D341Med (cell line): ENCODE measurements around the gene GGN.
"Not testable (repeated sequence)": the region's sequence is repeated elsewhere in the genome, so short reads cannot be mapped to it uniquely, and the experiment has no call there.

Experiments
- DNase-seq: peaks from one replicate; pipeline ENCODE4 v3.0.0; 2012; ENCODE audit warnings: low spot score

GGN gene

GRCh38 chr19:38386300-38386970 is 1.4 kb downstream of the GGN start:
- DNase-seq, result no peak

DNA sequence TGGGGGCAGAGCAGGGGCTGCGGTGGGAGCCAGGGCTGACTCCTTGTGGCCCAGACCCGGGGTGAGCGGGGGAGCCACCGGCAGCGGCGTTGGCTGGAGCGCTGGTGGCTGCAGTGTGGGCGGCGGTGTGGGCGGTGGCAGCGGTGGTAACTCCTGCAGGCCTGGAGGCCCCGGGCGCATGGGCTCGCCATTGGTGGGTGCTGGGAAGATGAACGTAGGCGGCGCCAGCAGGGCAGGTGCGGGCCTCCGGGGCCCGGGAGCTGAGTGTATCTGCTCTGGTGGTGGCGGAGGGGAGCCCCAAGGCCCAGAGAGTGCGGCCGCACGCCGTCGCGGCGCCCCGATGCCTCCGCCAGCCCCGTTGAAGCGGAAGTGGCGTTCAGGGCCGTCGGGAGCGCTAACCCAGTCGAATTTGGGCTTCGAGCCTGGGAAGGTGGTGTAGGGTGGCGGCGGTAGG is 2.0 kb downstream of the GGN start:
- no peak for DNase-seq

DNA sequence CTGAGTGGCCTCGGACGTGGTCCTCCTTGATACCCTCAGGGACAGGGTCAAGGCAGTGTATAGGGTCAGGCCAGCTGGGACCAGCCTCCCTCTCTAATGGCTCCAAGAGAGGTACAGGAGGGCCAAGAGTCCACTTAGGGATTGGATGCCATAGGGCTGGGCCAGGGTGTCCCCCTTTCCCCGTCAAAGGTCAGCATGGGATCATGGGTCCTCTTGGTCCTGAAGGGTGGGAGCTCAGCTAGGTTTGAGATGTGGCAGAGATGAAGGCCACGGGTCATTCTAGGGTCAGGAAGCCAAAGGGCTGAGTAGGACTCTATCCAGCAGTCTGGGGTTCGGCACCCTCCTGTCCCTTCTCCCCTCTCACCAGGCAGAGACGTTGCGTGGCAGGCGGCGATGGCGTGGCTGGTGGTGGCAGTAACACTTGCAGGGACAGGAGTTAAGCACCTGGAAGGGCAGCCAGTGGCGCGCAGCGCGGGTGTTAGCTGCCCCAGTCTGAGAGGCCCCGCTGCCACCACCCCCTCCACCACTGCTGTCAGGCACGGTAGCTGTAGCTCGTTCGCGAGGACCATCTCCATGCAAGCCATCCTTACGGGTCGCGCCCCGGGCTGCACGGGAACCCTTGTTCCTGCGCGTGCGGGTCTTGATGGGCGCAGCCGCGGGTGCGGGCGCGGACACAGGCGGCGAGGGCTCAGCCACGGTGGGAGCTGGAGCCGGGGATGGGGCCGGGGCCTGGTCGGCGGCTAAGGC is 2.6 kb downstream of the GGN start:
- no peak for DNase-seq

DNA sequence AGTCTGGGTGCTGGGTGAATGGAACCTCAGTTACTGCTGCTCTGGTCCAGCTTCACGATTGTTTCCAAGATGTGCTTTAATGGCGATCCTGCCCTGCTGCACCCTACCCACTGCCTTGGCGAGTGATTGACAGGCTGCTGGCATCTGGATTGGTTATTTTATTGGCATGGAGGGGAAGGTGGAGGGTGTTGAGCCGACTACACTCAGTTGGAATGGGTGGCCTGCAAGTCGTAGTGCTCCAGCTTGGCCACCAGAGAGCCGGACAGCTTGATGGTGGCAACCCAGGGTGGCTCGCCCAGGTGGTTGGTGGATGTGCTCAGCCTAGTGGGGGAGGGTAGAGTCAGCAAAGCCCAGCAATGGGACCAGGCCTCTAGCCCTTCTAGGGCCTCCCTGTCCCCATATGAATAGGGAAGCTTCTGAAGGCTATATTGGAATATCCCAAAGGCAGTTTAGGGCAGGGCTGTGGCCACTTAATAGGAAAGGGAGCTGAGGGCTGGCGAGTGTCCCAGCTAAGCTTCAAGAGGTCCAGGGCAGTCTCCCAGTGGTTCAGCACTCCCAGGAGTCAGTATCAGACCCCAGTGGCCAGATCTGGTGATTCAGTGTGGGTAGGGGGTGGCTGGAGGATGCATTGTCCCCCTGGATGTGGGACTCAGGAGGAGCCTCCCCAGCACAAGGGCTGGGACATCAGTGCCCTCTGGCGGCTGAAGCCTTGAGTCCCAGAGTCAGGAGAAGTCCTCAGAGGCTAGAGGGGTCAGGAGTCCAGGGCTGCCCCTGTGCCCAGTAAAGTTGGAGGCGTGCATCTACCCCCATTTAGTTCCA is 3.4 kb downstream of the GGN start:
- no peak for DNase-seq

DNA sequence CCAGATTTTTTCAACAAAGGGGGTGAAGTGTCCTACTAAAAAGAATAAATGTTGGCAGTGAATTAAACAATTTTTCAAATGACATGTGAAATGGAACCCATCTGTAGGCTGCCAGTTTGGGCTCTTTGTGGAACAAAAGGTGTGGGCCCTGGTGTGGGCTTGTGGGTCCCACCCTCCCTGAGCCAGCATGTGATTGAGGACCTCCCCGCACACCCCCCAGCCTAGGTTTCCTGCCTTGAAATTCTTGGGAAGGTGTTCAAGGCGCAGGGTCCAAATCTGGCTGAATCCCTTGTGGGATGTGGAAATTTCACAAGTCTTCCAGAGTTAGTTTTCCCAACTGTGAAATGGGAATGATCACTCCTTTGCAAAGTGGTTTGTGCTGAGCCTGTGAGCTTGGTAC is 4.1 kb downstream of the GGN start:
- DNase-seq, result no peak

DNA sequence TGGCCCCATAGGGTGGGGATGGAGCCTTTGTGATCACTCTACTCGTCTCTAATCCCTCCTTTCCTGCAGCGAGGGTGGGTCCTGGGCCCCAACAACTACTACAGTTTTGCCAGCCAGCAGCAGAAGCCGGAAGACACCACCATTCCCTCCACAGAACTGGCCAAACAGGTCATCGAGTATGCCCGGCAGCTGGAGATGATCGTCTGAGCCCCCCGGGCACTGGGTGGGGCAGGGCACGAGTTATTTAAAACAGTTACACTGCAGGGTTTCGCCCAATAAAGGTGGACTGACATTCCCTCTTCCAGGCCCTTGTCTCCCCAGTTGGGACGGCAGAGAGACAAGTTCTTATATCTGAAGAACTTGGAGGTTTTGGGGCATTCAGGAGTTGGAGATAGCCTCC is 4.7 kb downstream of the GGN start:
- DNase-seq, result no peak

DNA sequence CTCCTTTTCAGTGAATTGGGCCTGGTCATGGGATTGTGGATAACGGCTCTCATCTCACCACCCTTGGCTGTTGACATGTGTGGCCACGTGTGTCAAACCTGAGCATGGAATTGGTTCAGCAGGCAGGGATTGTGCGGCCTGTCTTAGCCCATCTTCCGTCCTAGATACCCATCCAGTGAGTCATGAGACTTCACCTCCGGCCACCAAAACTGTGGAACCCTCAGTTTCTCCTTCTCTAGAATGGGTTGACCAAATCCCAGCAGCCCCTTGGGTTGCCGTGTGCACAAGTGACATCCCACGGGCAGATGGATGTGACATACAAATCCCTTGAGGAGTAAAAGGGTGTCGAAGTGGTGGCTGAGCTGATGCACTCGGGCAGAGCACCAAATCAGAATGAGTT is 6.7 kb downstream of the GGN start:
- no peak for DNase-seq

GRCh38 chr19:38378866-38379265 is 9.0 kb downstream of the GGN start:
- no peak for DNase-seq

- no peak for DNase-seq
Measured at GRCh38 chr19:38377052-38377451, 10.8 kb downstream of the GGN start.

- no peak for DNase-seq
Measured at GRCh38 chr19:38376576-38376975, 11.3 kb downstream of the GGN start.

DNA sequence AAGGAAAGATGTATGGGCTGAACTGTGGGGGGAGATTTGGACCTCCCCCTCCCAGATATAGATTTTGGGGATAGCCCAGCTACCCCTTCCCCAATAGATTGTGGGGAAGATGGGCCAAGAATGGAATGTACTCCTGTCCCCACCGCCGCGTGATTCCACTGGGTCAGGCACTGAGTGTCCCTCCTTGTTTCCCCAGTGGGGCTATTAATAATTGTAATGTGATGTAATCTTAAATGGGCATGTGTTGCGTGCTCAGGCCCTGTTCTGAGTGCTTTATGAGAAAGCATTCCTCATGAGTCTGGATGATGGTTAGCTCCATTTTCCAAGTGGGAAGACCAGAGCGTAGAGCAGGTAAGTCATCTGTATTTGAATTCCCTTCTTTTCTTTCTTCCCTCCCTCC is 12.1 kb downstream of the GGN start:
- no peak for DNase-seq

GRCh38 chr19:38375098-38375493 is 12.7 kb downstream of the GGN start:
- no peak for DNase-seq

- peak; percentile 99 for DNase-seq
Measured at GRCh38 chr19:38374332-38375097, 13.3 kb downstream of the GGN start, which contains the start of gene PSMD8. Gene PSMD8, plus strand, starts transcription at chr19:38374571. Its CDS starts 31 bp downstream, at chr19:38374602.

DNA sequence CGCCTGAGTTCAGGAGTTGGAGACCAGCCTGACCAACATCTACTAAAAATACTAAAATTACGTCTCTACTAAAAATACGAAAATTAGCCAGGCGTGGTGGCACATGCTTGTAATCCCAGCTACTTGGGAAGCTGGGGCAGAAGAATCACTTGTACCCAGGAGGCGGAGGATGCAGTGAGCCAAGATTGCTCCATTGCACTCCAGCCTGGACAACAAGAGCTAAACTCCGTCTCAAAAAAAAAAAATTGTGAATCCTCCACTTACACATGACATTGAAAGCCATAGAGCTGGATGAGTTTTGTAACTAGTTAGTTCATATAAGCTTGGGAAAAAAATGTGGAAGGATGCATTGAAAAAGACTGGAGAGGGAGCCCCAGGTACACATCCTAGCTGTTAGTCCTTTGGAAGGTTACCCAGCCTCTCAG is 13.9 kb downstream of the GGN start:
- no peak for DNase-seq

DNA sequence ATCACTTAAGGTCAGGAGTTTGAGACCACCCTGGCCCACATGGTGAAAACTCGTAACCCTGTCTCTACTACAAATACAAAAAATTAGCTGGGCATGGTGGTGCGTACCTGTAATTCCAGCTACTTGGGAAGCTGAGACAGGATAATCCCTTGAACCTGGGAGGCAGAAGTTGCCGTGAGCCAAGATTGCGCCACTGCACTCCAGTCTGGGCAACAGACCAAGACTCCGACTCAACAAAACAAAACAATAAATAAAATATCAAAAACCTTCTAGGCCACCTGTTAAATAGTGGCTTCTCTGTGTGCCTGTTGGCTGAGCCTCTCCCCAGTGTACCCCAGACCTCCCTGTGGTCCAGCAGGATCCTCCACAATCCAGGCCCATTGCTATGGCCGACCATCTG is 16.8 kb downstream of the GGN start:
- DNase-seq, result no peak

GRCh38 chr19:38370299-38370698 is 17.5 kb downstream of the GGN start:
- no peak for DNase-seq

- DNase-seq, result no peak
Measured at GRCh38 chr19:38369584-38369983, 18.2 kb downstream of the GGN start.

DNA sequence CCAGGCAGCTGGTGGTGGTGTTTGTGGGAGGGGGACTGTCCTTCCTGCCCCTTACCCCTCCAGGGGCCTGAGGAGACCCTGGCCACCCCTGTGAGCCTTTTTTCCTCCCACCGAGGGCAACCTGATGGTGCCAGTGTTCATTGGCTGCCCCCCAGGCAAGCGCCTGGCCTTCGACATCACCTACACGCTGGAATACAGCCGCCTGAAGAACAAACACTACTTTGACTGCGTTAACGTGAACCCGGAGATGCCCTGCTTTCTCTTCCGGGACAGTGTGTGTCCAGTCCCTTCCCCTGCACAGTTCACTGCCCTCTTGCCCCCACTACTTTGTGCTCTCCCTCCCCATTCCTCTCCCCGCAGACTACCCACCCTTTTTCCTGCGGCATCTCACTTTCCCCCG is 20.8 kb downstream of the GGN start:
- DNase-seq, result no peak

GRCh38 chr19:38362946-38363688 is 24.7 kb downstream of the GGN start:
- not testable (repeated sequence) for DNase-seq

DNA sequence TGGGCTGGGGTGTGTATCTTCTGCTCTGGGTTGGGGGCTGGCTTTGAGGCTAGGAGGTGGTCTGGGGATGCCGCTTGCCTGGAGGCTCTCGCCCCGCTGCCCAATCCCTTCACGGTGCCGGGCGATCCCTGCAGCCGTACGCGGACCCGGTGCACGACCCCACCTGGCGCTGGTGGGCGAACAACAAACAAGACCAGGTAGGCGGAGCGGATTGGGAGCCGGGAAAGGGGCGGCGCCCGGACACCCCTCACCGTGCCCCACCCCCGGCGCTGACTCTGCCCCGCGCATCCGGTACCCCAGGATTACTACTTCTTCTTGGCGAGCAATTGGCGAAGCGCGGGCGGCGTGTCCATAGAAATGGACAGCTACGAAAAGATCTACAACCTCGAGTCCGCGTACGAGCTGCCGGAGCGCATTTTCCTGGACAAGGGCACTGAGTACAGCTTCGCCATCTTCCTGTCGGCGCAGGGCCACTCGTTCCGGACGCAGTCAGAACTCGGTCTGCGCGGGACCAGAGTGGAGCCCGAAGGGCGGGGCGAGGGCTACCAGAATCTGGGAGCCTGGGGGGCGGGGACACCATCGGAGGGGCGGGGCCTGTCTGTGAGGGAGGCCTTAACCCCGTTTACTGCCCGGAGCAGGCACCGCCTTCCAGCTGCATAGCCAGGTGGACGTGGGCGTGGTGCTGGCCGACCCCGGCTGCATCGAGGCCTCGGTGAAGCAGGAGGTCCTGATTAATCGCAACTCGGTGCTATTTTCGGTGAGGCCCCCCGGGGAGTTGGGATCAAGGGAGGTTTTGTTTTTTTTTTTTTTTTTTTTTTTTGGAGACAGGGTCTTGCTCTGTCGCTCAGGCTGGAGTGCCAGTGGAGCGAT is 25.5 kb downstream of the GGN start:
- DNase-seq, result peak; percentile 82
